HG02970 (cell line): Measurements from ENCODE around the gene RSPH6A.

Experiments
- ATAC-seq: cut with Tn5 transposase; IDR thresholded peaks from one replicate; pipeline ENCODE4 v1.9.1; 2021; ENCODE audit warnings: mild to moderate bottlenecking, moderate library complexity, moderate number of reproducible peaks; ENCODE audit not compliant: unreplicated experiment, low FRiP score

RSPH6A gene

GRCh38 chr19:45782162-45782691, 32.9 kb downstream of the RSPH6A start, which contains the start of gene DMPK:
DMPK (minus strand) TSS chr19:45782490; CDS start chr19:45782352, 138 bp downstream.
- no peak for ATAC-seq

- ATAC-seq = no peak
Measured at GRCh38 chr19:45781214-45782161, 33.6 kb downstream of the RSPH6A start.

DNA sequence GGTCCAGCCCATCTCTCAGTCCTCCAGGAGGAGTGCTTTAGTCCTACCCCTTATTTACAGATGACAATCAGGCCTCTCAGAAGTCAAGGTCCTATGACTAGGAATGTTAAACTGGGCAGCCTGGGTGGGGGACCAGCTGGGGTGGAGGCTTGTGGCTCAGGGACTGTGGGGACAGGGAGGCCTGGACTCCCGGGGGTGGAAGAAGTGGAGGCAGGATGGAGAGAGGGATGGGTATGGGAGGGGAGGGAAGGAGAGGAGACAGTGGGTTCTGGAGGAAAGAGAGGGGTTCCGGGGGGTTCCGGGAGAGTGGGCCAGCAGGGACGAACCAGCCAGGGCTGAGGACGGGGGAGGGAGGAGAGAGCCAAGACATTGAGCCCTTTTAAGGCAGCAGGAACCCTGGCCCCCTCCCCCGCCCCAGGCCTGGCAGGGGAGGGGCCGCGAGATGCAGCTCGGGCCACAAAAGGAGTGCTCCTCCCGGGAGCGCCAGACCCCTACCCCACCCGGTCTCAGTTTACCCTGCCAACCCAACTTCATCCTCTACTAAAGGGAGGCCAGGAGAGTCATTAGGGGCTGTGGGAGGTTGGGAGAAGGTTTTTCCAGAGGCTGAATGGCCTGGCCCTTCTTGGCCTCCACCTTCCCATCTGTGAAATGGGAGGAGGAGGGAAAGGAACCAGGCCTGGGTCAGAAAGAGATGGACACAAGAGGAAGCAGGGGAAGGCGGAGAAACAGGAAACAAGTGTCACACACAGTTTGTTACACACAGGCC, 34.5 kb downstream of the RSPH6A start:
- ATAC-seq = no peak

DNA sequence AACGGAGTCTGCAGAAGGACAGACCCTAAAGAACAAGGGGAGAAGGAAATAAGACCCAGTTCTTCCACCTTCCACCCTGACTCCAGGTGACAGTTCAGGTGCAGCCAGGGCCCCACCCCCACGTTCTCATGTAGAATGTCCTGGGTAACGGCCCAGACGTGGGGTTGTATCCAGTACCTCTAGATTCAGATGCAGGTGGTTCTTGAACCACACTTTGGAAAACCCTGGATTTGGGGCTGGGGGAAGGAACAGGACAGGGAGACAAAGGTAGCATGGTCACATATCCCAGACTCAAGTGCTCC, 35.0 kb downstream of the RSPH6A start:
- no peak for ATAC-seq

DNA sequence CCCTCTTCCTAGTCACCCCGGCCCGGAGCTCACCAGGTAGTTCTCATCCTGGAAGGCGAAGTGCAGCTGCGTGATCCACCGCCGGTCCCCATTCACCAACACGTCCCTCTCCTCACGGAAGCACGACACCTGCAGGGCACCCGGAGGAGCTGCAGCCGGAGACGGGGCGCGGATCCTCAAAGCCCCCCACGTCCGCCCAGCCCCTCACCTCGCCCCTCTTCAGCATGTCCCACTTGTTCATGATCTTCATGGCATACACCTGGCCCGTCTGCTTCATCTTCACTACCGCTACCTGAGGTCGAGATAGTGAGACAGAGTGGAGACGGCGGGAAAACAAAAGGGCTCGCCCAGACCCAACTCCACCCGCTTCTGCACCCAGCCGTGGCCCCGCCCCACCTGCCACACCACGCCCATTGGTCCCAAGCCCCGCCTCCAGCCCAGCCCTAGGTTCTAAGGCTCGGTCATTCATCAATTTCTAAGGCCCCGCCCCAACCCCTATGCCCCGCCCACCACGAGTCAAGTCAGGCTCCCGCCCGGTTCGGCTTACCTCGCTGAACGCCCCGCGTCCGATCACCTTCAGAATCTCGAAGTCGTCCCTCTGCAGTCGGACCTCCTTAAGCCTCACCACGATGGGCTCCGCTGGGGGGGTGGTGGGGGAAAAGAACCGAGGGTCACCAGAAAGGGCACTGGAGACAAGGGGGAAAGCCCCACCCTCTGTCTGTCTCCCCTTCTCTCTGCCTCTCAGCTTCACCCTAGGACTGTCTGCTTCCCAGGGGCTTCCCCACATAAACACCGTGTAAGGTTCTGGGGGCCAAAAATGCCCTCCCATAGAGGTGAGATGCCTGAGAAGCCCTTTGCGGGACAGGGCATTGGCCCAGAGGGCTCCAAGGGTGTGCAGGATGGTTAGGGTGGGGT, 35.6 kb downstream of the RSPH6A start:
- peak; percentile 68 for ATAC-seq

DNA sequence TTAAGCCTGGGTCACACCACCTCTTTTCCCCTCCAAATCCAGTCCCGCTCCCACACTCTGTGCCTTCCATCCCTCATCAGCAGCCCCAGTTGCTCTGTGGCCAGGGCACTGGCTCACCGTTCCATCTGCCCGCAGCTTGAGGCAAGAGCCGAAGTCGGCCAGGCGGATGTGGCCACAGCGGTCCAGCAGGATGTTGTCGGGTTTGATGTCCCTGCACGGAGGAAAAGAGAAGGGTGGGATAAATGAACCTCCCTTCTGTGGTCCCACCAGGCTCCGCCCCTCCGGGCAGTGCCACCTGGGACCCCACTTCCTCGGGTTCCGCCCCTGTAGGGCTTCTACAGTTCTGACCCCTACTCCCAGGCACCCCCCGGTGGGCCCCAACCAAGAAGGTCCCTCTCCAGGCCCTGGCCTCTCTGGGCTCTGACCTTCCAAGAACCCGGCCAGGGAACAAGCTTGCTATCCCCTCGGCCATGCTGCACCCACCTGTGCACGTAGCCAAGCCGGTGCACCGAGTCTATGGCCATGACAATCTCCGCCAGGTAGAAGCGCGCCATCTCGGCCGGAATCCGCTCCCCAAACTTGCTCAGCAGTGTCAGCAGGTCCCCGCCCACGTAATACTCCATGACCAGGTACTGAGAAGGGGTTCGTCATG, 37.0 kb downstream of the RSPH6A start:
- no peak for ATAC-seq

DNA sequence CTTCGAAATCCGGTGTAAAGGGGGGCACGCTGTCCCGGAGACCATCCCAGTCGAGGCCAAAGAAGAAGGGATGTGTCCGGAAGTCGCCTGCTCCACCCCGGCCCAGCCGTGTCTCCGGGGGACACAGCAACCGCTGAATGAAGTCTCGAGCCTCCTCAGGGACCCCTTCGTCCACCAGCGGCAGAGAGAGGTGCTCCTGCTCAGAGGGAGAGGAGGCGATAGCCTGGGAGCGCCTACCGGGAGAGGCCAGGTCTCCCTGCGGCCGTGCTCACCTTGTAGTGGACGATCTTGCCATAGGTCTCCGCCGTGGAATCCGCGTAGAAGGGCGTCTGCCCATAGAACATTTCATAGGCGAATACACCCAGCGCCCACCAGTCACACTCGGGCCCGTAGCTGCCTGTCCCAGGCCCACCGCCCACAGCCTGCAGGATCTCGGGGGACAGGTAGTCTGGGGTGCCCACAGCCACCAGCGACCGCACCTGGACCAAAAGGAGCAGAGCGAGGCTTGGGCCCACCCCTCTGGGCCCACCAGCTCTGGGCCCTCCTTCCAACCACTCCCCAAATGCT, 37.6 kb downstream of the RSPH6A start:
- ATAC-seq = no peak

- no peak for ATAC-seq
Measured at GRCh38 chr19:45774765-45775164, 40.3 kb downstream of the RSPH6A start.

GRCh38 chr19:45773384-45773783, 41.7 kb downstream of the RSPH6A start:
- ATAC-seq = no peak

DNA sequence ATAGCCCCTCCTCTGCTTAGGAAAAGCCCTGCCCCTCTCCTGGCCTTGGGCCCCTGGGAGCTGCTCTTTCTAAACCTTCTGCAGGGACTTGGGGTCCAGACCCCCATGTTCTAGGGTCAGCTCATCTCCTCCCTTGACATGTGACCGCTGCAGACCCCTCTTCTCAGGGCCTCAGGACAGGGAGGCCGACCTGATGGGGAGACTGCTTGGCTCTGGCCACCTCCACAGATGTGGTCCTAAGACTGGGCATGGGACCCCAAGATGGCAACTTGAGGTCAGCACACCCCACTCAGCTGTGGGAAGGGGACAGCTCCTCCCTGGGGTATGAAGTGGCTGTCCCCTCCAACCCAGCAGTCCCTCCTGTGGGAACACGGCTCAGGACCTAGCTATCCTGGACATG, 42.2 kb downstream of the RSPH6A start:
- ATAC-seq = no peak

DNA sequence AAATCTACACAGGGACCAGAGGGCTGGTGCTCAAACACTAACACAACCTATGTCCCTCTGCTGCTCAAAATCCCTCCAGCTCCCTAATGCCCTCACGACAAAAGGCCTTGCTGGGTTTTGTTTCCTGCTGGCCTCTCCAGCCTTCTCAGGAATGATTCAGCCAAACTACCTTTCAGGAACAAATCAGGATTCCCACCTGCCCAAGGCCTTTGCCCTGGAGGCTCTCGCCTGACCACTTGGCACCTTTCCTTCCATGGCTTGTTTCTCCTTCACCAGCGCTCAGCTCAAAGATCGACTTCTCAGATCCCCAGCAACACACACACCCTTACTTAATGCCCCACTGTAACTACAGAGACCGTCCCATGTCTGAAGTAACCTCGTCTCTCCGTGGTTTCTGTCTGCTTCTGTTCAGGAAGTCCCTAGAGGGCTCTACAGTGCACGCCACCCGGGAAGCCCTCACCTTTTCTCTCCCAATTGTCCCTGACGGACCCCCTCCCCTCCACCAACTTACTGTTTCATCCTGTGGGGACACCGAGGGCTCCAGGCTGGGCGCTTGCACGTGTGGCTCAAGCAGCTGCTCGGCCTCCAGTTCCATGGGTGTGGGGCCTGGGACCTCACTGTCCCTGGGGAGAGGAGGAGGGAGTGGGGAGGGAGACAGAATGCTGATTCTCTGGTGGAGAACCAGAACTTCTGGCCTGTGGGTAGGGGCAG, 42.8 kb downstream of the RSPH6A start:
- ATAC-seq = no peak

GRCh38 chr19:45771311-45771933, 43.7 kb downstream of the RSPH6A start:
- no peak for ATAC-seq

- ATAC-seq = peak; percentile 49
Measured at GRCh38 chr19:45770192-45771101, 44.7 kb downstream of the RSPH6A start.

- ATAC-seq = no peak
Measured at GRCh38 chr19:45769821-45770191, 45.3 kb downstream of the RSPH6A start.

GRCh38 chr19:45768984-45769782, 45.9 kb downstream of the RSPH6A start, which contains the start of gene SIX5:
SIX5 (minus strand) TSS chr19:45769252; CDS start chr19:45768844, 408 bp downstream.
- ATAC-seq = peak; percentile 63

GRCh38 chr19:45768655-45768983, 46.5 kb downstream of the RSPH6A start:
- no peak for ATAC-seq
